NOMO-1 (cell line): ENCODE data around the gene LPCAT2.
A peak's percentile ranks its signal among the peaks of the same experiment; 100 is the strongest.

ENCODE experiments used
- DNase-seq, 2 experiments: peaks; one replicate each; lab custom pipeline; 2025; ENCODE audit not compliant: unreplicated experiment in 2 of 2; lab: John Stamatoyannopoulos, UW

Gene LPCAT2

DNA sequence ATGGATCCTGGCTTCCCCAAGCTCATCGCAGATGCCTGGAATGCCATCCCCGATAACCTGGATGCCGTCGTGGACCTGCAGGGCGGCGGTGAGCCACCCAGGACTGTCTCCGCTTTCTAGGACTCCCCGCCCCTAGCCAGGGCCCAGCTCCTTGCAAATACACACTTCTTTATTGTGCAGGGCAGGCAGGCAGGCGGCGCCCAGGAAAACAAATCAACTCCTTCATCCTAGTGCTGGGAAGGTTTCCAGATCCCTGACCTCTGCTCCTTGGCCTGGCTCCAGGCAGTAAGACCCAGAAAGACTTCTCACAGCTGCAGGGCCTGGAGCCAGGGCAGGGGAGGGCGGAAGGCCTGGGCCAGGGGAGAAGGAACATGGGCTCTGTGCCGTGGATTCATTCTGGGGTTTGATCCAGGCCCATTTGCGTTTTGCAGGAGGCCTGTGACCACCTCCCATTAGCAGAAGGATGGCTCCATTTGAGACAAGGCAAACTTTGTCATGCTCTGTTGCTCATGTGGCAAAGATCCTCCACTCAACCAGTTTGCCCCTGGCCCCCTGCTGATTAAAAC lies 6.0 kb upstream of the LPCAT2 start:
- DNase-seq, result no peak

DNA sequence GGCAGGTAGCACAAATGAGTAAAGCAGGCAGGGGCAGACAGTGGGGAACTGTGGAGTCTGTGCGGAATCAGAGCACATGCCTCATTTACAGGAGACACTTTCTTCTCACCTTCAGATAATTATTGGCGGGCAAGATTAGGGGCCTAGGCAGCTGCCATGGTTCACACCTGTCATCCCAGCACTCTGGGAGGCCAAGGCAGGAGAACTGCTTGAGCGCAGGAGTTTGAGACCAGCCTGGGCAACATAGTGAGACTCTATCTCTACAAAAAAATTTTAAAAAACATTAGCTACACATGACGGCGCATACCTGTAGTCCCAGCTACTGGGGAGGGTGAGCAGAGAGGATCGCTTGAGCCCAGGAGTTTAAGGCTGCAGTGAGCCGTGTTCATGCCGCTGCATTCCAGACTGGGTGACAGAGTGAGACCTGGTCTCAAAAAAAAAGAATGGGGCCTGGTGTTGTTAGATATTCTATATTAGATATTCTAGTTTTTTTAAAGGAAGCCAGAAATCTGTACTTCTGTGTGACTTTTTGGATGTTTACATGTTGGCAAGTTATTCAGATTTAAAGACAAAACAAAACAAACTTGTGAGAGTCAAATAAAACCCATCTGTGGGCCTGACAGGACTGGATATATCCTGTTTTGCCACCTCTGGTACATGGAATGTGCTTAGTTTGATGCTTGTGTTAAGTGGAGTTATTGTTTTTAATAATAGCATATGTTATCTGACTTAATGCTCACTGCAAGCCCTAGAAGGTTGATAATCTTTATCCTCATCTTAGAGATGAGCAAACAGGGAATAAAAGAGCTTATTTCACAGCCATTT lies 4.9 kb upstream of the LPCAT2 start:
- no peak for DNase-seq

DNA sequence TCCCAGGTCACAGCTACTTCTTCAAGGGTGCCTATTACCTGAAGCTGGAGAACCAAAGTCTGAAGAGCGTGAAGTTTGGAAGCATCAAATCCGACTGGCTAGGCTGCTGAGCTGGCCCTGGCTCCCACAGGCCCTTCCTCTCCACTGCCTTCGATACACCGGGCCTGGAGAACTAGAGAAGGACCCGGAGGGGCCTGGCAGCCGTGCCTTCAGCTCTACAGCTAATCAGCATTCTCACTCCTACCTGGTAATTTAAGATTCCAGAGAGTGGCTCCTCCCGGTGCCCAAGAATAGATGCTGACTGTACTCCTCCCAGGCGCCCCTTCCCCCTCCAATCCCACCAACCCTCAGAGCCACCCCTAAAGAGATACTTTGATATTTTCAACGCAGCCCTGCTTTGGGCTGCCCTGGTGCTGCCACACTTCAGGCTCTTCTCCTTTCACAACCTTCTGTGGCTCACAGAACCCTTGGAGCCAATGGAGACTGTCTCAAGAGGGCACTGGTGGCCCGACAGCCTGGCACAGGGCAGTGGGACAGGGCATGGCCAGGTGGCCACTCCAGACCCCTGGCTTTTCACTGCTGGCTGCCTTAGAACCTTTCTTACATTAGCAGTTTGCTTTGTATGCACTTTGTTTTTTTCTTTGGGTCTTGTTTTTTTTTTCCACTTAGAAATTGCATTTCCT lies 3.4 kb upstream of the LPCAT2 start:
- DNase-seq, result no peak

DNA sequence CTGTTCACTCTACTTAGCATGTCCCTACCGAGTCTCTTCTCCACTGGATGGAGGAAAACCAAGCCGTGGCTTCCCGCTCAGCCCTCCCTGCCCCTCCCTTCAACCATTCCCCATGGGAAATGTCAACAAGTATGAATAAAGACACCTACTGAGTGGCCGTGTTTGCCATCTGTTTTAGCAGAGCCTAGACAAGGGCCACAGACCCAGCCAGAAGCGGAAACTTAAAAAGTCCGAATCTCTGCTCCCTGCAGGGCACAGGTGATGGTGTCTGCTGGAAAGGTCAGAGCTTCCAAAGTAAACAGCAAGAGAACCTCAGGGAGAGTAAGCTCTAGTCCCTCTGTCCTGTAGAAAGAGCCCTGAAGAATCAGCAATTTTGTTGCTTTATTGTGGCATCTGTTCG lies 2.8 kb upstream of the LPCAT2 start:
- DNase-seq, result no peak

DNA sequence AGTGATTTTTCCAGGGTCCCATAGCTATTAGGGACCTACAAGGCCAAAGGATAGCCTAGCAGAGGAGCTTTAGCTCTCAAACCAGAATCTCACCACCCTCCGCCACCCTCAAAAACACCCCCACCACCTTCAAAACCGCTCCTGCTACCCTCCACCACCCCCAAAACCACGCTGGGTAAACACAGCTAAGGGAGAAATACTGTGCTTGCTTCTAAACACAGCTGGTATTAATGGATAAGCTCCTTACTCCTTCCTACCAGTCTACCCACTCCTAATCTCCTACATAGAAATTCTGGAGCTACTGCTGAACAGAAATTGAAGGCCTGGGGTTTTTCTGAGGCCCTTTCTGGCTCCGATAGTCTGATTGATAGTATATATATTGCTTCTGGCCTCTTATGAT lies 2.2 kb upstream of the LPCAT2 start:
- no peak for DNase-seq

DNA sequence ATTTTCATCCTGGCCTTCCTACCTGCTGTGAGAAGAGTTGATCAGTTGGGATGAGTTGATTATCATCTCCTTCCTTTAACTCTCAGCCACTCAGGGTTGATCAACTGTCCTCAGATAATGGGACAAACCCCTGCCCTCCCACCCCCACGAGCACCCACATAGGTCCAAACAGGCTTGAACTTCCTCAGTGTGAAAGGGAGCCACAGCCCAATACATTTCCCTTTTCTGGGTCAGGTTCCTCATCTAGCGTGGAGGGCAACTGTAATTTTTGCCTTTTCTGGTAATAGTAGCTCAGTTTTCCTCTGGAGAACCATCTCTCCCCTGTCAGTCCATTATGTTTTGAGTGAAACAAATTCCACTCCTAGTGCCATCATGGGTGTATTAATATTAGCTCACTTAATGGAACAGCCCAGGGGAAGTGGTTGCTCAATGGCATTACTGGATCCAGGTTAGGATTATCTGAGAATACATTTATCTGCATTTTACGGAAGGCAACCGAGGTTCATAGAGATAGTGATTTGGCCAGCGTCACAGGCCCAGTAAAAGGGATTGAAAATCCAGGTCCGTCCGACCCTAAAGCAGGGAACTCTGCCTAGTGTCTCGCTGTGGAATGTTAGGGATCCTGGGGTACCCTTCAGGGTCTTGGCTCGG lies 476 bp upstream of the LPCAT2 start:
- peak; percentile 18 to 34 for DNase-seq

DNA sequence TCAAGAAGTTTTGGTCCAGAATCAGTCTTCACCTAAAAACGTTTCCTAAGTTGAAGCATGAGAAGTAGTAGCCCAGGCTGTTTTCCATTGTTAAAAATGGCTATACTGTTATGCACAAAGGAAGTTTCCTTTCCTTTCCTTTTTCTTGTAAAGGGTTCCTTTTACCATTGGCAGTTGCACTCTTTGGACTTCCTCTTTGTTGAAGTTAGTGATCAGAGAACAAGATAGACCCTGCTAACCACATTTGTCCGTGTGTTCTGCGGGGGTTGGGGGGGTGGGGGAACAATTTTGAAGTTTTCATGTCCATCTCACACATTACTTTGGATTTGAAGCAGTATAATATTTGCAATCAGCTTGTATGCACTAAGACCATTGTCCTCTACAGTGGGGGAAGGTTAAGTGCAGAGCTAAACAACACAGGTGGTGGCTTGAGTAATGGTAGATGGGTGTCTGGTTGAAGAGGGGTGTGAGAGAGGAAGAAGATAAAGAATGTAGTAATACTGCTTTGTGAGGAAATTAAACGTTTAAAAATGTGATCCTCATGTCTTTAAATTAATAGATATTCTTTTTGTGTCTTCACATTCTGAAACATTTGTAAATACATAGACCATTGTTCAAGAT lies 1.4 kb downstream of the LPCAT2 start:
- DNase-seq, result peak; percentile 30 to 81

DNA sequence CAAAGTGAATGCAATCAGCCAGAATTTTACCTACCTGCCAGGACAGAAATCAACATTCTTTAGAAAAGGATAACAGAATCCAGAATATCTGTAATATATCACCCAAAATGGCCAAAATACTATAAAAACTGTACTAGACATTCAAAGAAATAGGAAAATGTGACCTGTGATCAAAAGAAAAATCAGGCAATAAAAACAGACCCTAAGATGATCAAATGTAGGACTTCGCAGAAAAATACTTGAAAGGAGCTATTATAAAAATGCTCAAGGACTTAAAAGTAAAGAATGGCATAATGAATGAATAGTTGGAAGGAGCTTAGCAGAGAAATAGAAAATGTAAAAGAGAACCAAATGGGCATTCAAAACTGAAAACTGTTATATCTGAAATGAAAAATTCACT lies 4.1 kb downstream of the LPCAT2 start:
- DNase-seq, result no peak

DNA sequence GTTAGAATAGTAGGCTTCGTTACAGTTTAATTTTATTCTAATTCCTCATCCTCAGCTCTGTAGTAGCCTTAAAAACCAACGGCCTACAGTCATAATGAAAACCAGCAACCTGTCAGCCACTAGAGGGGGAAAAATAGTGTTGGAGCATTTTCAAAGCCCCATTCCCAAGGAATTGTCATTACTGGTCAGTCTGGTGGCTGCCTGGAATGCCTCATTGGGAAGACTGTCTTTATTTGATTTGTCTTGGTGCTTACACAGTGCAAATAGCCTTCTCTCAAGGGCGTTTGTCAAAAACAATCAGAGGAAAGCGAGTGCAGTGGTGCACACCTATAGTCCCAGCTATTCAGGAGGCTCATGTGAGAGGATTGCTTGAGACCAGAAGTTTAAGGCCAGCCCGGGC lies 4.7 kb downstream of the LPCAT2 start:
- DNase-seq, result no peak

DNA sequence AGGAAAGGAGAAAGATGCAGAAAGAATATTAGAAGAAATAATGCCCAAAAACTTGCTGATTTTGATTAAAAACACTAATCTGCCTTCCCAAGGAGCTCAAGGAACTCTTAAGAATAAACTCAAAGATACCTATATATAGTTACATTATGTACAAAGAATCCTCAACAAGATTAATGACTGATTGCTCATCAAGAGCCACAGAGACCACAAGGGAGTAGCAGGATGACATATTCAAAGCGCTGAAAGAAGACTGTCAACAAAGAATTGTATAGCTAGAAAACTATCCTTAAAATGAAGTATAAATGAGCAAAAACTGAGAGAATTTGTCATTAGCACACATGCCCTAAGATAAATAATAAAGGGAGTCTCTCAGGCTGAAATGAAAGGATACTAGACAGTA lies 6.2 kb downstream of the LPCAT2 start:
- no peak for DNase-seq

DNA sequence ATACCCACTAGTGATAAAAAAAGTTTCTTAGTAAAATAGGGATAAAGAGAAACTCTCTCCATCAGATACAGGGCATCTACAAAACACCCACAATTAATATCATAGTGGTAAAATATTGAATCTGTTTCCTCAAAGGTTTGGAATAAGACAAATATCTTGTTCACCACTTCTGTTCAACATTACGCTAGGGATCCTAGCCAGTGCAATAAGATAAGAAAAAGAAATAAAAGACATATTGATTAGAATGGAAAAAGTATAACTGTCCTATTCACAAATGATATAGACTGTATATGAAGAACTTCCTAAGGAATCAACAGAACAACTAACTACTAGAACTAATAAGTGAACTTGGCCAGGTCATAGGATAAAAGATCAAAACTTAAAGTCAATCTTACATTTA lies 12.9 kb downstream of the LPCAT2 start:
- DNase-seq, result no peak

DNA sequence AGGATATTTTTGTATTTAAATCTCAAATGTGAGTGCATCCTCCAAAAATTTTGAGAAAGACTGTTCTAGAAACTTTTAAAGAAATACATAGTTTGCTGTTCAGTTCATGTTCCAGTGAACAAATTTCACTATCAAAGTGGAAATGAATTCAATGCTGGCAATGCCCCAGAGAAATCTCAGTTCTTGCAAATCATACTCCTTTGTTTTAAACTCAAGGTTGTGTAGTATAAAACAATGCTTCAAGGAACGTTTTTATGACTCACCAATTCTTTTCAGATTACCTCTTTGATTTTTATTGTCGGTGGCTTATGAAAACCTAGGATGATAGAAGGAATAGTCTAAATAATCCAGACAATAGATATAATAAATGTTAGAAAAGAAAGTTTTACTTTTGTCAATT lies 17.6 kb downstream of the LPCAT2 start:
- no peak for DNase-seq

DNA sequence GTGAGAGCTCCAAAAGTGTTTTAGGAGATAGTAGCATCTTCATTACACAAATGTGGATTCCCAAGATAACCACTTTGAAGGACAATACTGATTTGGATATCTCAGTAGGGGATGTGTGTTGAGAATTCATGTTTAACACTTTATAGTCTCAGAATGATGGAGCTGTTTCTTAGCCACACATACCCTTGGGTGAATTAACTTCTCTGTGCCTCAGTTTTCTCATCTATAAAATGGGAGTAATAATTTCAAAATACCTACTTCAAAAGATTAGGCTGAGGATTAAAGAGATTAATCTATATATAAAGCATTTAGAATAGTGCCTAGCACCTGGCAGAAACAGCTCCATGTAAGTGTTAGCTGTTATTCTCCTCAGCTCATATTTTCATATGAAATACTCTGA lies 19.0 kb downstream of the LPCAT2 start:
- DNase-seq, result no peak

DNA sequence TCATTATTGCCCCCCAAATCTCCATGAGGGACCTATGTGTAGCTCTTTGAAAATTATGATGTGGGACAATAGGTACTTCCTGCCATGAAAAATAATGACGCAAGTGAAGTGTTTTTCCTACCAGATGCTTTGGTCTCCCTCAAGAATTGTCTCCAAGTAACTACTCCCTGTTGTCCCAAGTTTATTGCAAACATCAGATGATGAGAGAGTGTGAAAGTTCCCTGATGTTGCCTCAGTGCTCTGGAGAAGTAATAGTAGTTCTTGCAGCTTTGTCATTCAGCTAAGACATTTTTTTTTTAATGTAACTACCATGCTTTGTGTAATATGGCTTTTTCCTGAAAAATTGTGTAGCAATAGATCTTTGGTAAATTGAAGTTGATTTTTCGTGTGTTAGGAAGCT lies 20.1 kb downstream of the LPCAT2 start:
- DNase-seq, result no peak

DNA sequence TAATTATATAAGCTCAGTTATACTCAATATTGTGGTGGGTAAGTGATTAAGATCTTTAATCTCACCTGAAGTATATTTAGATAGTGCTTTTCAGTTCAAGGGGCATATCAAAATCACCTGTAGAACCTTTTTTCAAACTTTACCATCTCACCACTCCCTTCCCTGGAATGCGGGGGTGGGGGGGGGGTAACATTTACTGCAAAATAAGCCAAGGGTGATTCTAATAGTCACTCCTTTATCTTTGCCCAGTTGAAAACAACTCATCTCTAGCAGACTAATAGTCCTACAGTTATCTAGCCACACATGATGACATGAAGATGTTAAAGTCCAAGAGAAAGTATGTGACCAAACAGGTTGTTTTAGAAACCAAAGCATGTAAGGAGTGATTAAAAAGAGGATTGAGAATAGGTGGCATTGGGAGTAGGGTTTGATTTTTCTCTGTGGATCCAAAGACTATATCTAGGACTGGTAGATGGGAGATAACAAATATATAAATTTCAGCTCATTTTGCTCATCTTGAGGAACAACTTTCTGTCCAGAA lies 21.5 kb downstream of the LPCAT2 start:
- no peak for DNase-seq

DNA sequence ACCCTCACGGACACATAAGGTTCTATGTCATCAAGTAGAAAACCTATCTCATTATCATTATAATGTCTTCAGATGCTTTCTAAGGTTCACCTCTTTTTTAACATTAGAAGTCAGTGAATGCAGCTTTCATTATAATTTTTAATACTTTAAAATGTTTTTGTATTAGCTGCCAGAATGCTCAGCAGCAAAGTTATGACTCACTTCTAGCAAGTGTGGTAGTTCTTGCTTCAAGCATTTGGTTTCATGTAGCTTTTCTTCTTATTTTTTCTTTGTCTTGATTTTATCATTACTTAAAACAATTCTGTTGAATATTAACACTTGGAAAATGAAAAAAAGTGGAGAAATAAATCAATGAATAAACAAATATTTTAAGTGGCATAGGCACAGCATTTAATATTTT lies 23.4 kb downstream of the LPCAT2 start:
- no peak for DNase-seq

DNA sequence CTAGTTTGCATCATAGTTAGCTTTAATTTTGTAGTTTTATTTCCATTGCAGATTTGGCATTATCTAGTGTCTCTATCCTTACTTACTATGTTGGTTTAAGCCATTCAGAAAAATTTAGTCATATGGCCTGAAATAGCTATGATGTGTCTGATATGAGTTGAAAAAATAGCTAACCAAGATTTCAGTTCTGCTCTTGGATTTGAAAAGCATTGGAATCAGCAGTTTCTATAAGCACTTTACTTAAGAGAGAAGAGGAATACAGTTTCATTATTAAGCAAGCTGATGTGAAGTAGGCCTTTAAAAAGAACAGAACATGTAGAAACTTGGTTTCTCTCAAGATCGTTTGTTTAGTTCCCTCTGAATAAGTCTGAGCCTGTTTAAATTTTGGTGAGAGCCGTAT lies 25.9 kb downstream of the LPCAT2 start:
- peak in 1 of 2 experiments; percentile 6 for DNase-seq

DNA sequence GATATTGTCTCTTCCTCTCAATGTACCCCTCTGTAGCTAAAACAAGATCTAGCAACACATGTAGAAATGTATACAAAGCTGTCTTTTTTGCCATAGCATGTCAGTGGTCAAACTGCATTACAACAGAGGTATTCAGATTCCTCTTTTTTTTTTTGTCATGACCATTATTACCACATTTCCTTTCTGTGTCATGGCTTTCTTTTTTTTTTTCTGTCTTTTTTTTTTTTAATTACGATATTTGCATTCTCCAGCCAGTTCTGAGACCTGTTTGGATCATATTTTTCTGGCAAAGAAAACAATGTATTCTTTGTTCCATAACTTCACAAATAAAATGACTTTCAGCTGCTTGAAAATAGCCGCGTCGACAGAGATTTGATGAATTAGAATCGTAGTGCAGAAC lies 30.2 kb downstream of the LPCAT2 start:
- peak; percentile 57 to 92 for DNase-seq

DNA sequence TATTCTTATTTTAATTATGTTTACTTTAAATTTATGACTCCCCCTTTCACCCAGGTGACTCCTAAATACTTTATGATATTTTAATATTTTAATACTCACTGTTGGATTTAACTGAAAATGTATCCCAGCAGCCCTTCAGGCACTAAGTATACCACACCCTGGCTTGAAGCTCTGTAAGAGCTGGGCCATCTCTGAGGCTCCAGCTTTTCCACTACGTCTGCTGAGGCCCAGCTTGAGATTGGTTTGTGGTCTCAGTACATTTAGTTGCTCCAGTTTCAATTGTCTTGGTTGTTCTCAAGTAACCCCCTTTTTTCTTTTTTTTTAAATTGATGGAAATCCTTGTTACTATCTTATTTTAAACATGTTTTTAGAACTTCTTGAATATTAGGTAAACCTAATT lies 30.6 kb downstream of the LPCAT2 start:
- DNase-seq, result peak in 1 of 2 experiments; percentile 17

DNA sequence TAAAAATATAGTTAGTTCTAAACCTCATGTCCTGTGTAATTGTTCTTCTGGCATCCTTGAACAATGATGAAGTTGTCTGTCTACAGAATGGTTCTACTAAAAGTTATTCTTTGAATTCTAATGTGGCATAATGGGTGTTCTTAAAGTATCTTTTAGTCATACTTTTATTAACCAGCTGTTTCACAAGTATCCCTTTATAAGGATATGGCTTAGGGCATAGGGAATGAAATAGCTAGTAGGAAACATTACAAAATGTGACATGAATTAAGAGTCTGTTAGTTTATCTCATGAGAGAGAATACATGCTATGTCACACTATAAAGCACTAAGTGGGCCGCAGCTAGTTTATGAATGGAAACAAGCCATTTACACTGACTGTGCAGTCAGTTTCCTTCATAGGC lies 31.3 kb downstream of the LPCAT2 start:
- no peak for DNase-seq
